ENCODE results near the gene USP12.
"Not testable (repeated sequence)": the region's sequence is repeated elsewhere in the genome, so short reads cannot be mapped to it uniquely, and the experiment has no call there.

The USP12 gene

DNA sequence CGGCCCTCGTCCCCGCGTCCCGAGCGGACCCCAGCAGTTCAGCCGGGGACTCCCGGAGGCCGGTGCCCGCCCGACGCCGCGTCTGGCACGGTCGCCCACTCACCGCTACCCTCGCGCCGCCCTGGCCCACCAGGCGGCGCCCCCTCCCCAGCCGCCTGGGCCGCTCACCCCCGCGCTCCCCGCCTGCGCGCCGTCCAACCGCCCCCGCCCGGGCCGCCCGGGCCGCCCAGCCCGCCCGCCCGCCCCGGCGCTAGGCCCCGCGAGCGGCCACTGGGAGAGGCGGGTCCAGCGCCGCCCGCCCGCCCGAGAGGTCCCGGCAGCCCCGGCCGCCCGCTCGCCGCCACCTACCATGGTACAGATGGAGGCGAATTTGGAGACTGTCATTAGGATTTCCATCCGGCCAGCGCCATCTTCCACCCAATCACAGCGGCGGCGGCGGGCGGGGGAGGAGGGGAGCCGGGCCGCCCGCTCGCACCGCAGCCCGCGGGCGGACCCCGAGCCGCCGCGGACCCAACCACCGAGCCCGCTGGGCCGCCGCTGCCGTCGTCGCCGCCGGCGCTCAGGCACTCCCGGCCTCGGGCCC lies at the start of gene USP12:
USP12 (minus strand) TSS at position 568 of the 583 bp plus-strand sequence; CDS start at position 396, 172 bp downstream.
- no peak for DNase-seq (ENCODE audit: low spot score)

GRCh38 chr13:27219611-27220010 lies 48.0 kb upstream of the USP12 start:
- DNase-seq (ENCODE audit: low spot score): no peak

- not testable (repeated sequence) for DNase-seq (ENCODE audit: low spot score)
Observed at GRCh38 chr13:27218861-27219260, 47.2 kb upstream of the USP12 start.

- not testable (repeated sequence) for DNase-seq (ENCODE audit: low spot score)
Observed at GRCh38 chr13:27217791-27218190, 46.2 kb upstream of the USP12 start.

GRCh38 chr13:27213386-27213785 lies 41.8 kb upstream of the USP12 start:
- DNase-seq (ENCODE audit: low spot score): not testable (repeated sequence)

- no peak for DNase-seq (ENCODE audit: low spot score)
Observed at GRCh38 chr13:27211771-27212364, 40.3 kb upstream of the USP12 start.

GRCh38 chr13:27211271-27211670 lies 39.7 kb upstream of the USP12 start:
- DNase-seq (ENCODE audit: low spot score): no peak

GRCh38 chr13:27208514-27208913 lies 36.9 kb upstream of the USP12 start:
- no peak for DNase-seq (ENCODE audit: low spot score)

GRCh38 chr13:27203854-27204253 lies 32.2 kb upstream of the USP12 start:
- no peak for DNase-seq (ENCODE audit: low spot score)

GRCh38 chr13:27203186-27203585 lies 31.6 kb upstream of the USP12 start:
- DNase-seq (ENCODE audit: low spot score): no peak

- DNase-seq (ENCODE audit: low spot score): no peak
Observed at GRCh38 chr13:27201661-27202060, 30.1 kb upstream of the USP12 start.

- DNase-seq (ENCODE audit: low spot score): no peak
Observed at GRCh38 chr13:27200413-27201070, 28.9 kb upstream of the USP12 start.

GRCh38 chr13:27199696-27200095 lies 28.1 kb upstream of the USP12 start:
- no peak for DNase-seq (ENCODE audit: low spot score)

- no peak for DNase-seq (ENCODE audit: low spot score)
Observed at GRCh38 chr13:27199211-27199610, 27.6 kb upstream of the USP12 start.

GRCh38 chr13:27194895-27195764 lies 23.5 kb upstream of the USP12 start:
- DNase-seq (ENCODE audit: low spot score): peak; percentile 72

- no peak for DNase-seq (ENCODE audit: low spot score)
Observed at GRCh38 chr13:27194209-27194608, 22.6 kb upstream of the USP12 start.

DNA sequence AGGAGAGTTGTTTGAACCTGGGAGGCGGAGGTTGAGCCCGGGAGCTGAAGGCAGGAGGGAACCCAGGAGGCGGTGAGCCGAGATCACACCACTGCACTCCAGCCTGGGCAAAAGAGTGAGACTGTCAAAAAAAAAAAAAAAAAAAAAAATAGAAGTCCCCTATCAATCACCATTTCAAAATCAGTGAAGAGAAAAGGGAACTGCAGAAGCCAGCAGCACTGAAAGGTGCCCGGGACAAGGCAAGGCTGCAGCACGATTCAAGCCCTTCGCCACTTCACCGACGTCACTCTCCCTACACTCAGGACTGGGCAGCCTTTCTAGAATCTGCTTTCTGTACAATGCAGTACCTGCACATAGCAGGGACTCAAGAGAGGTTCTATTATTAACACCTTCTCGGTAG lies 21.9 kb upstream of the USP12 start:
- DNase-seq (ENCODE audit: low spot score): no peak

DNA sequence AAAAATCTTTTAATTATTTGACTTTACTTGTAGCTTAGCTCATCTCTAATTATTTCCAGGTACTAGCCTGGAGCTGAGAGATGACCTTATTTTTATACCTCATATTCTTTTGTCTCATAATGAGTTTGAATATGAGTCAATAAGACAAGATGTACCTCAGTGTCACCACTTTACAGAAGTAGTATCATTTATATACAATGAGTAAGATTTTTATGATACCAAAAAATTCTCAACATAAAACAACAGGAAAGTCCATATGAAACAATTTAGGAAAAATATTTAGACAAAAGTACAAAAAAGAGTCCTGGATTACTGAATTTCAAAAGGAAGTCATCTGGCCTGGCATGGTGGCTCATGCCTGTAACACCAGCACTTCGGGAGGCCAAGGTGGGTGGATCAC lies 21.4 kb upstream of the USP12 start:
- no peak for DNase-seq (ENCODE audit: low spot score)

DNA sequence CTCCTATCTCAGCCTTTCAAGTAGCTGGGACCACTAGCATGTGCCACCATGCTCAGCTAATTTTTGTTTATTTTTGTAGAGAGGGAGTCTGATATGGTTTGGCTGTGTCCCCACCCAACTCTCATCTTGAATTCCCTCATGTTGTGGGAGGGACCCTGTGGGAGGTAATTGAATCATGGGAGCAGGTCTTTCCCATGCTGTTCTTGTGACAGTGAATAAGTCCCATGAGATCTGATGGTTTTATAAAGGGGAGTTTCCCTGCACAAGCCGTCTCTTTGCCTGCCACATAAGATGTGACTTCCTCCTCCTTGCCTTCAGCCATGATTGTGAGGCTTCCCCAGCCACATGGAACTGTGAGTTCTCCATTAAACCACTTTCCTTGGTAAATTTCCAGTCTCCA lies 20.8 kb upstream of the USP12 start:
- DNase-seq (ENCODE audit: low spot score): not testable (repeated sequence)

DNA sequence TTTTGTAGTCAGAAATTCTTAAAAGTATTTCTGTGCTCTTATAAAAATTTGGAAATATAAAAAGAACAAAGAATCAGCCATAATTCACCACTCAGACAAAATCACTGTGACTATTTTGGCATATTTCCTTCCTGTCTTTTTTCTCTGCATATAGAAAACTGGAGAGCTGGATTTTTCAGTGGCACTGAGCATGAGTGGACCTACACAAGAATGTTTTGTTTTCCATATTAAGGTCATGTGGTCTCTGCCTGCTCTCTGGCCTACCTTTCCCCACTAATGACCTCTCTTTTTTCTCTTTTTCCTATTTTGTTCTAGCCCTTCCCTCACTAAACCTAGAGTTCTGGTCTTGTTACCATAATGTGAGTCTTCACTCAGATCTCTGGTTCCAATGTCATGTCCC lies 17.6 kb upstream of the USP12 start:
- DNase-seq (ENCODE audit: low spot score): no peak

GRCh38 chr13:27188239-27188638 lies 16.6 kb upstream of the USP12 start:
- DNase-seq (ENCODE audit: low spot score): no peak

GRCh38 chr13:27186295-27186694 lies 14.7 kb upstream of the USP12 start:
- no peak for DNase-seq (ENCODE audit: low spot score)

All from COLO829 (cell line).